KBM-7 (cell line): ENCODE measurements around the gene SPATA31A3.
"Not testable (repeated sequence)": the region's sequence is repeated elsewhere in the genome, so short reads cannot be mapped to it uniquely, and the experiment has no call there.

ENCODE experiments used
- DNase-seq: peaks from one replicate; pipeline ENCODE4 v3.0.0-alpha.2; 2015
- in situ Hi-C: fragments of 300-500 bp; cut with MboI; formaldehyde crosslinking; loops from 2 replicates; pipeline ENCODE4 v1.14.3; 2020; ENCODE audit warnings: low sequenced_read_pairs, low pct_unique_long_range_greater_than_20kb, mixed read lengths

The SPATA31A3 gene

DNA sequence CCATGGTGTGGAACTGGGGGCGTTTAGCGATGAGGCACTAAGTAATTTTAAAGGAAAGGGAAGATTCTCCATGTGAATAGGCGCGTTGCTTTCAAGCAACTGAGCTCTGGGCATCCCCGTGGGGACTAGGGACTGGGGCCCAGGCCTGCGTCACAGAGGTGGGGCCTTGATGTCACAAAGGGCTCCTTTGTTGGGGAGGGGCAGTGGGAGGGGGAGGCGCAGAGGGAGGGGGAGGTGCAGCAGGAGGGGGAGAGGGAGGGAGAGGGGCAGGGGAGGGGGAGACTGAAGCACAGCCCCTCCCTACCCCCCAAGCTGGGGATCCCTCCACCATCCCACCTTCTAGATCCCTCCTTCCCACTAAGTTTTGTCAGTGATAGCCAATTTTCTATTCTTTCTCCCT is at the start of gene SPATA31A3:
TSS of gene SPATA31A3 (minus strand) at position 101 of the 400 bp plus-strand sequence. CDS start at position 72, 29 bp downstream.
- in situ Hi-C loops, DNase-seq: not testable (repeated sequence)

GRCh38 chr9:66952576-66952975 is 39.8 kb downstream of the SPATA31A3 start:
- in situ Hi-C loops, DNase-seq: not testable (repeated sequence)

DNA sequence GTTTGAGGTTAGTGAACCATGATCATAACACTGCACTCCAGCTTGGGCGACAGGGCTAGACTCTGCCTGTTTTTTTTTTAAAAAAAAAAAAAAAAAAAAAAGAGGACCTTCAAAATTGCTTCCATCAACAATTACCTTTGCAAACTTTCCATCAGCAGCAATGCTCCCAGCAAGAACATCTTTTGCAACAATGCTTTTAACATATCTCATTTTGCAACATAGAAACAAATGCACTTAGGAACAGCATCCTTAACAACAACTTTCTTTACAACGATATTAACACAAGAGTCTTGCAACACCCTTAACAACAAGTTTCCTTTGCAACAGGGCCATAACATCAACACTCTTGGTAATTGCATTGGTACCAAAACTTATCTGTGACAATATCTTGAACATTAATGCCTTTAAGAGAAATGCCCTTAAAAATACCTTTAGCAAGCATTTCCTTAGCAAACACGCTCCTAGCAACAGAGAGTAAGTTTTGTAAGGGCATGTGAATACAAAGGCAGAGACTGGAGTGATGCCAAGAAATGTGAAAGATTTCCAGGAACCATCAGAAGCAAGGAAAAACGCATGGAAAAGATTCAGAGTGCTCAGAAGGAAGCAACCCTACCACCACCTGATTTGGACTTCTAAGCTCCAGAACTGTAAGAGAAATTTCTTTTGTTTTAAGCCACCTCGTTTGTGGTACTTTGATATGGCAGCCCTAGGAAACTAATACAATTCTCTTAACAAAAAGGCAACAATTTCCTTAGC is 49.8 kb downstream of the SPATA31A3 start:
- in situ Hi-C loops = not testable (repeated sequence)

GRCh38 chr9:66939878-66940830 is 52.2 kb downstream of the SPATA31A3 start:
- in situ Hi-C loops, DNase-seq: not testable (repeated sequence)

More for the DNA sequence above, 49.8 kb downstream of the SPATA31A3 start:
- not testable (repeated sequence) for DNase-seq

DNA sequence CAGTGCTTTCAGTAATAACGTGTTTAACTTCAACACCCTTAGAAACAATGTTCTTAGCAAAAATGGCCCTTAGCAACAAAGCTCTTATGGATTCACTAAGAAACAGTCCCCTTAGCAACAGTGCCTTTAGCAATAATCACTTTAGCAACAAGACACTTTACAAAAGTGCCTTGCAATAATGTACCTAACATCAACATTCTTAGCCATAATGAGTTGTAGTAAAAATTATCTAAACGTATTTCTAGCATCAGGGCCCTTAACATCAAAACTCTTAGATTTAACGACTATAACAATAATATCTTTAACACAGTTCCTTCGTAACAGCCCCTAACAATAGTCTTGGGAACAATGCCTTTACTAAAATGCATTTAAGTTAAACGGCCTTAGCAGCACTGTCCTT is 54.0 kb downstream of the SPATA31A3 start:
- in situ Hi-C loops = not testable (repeated sequence)

DNA sequence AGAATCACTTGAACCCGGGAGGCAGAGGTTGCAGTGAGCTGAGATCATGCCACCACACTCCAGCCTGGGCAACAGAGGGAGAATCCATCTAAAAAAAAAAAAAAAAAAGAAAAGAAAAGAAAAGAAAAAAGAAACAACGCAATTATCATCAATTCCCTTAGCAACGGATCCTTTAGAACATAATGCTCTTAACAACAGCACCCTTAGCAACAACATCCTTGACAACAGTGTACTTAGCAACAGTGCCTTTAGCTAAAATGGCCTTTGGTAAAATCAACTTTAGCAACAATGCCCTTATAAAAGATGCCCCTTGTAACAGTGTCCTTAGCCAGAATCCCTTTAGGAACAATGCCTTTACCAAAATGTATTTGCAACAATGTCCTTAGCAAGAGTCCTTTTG is 54.7 kb downstream of the SPATA31A3 start:
- in situ Hi-C loops, DNase-seq: not testable (repeated sequence)

More for the DNA sequence above, 54.0 kb downstream of the SPATA31A3 start:
- not testable (repeated sequence) for DNase-seq
